Liver (tissue), 3 donors: ENCODE results near the gene PDE4B.

Source experiments
- ATF3 ChIP-seq: IDR thresholded peaks from 2 replicates; pipeline ENCODE4 v1.6.1; 2016; ENCODE audit warnings: antibody characterized with exemption
- CTCF ChIP-seq: fragments of 150-350 bp; IDR thresholded peaks from 2 replicates; pipeline ENCODE4 v1.5.1; 2017; ENCODE audit warnings: improper control_type of control experiment, low read depth, low read length; ENCODE audit not compliant: missing input control
- EGR1 ChIP-seq, 2 donors: IDR thresholded peaks; 2 replicates each; pipeline ENCODE4 v1.6.1; 2016 to 2018; ENCODE audit warnings: antibody characterized with exemption in 2 of 2, low read depth in 2 of 2
- GABPA ChIP-seq, 2 donors: IDR thresholded peaks in 1 of 2; conservative IDR thresholded peaks in 1 of 2; 2 replicates each; pipeline ENCODE4 v1.6.1; 2016; ENCODE audit warnings: antibody characterized with exemption in 2 of 2, mild to moderate bottlenecking in 1 of 2, moderate library complexity in 1 of 2
- HNF4G ChIP-seq: IDR thresholded peaks from 2 replicates; pipeline ENCODE4 v1.6.1; 2016; ENCODE audit warnings: antibody characterized with exemption
- RAD21 ChIP-seq, 2 donors: IDR thresholded peaks; 2 replicates each; pipeline ENCODE4 v1.6.1; 2016; ENCODE audit warnings: antibody characterized with exemption in 2 of 2, mild to moderate bottlenecking in 2 of 2
- REST ChIP-seq: IDR thresholded peaks from 2 replicates; pipeline ENCODE4 v1.6.1; 2016; ENCODE audit warnings: antibody characterized with exemption, mild to moderate bottlenecking
- SP1 ChIP-seq: IDR thresholded peaks from 2 replicates; pipeline ENCODE4 v1.6.1; 2018; ENCODE audit warnings: antibody characterized with exemption, mild to moderate bottlenecking
- TAF1 ChIP-seq: conservative IDR thresholded peaks from 2 replicates; pipeline ENCODE4 v1.6.1; 2016; ENCODE audit warnings: antibody characterized with exemption, mild to moderate bottlenecking
- YY1 ChIP-seq: IDR thresholded peaks from 2 replicates; pipeline ENCODE4 v1.6.1; 2016; ENCODE audit warnings: antibody characterized with exemption, mild to moderate bottlenecking
- ZBTB33 ChIP-seq: IDR thresholded peaks from 2 replicates; pipeline ENCODE4 v1.6.1; 2016; ENCODE audit warnings: antibody characterized with exemption
- TF ChIP-seq, protein P1 (sequence below): IDR thresholded peaks from 2 replicates; pipeline ENCODE4 v1.6.1; 2016; ENCODE audit warnings: antibody characterized with exemption
- donor health status: healthy.
- donor health status: healthy.

DNA sequence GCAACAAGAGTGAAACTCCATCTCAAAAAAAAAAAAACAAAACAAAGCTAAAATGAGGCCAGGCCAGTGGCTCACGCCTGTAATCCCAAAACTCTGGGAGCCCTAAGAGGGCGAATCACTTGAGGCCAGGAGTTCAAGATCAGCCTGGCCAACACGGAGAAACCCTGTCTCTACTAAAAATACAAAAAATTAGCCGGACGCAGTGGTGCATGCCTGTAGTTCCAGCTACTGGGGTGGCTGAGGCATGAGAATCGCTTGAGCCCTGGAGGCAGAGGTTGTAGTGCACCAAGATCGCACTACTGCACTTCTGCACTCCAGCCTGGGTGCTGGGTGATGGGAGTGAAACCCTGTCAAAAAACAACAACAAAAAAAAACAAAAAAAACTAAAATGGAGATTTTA, 550.0 kb downstream of the PDE4B start:
- TF ChIP-seq CTCF (no peak), REST (no peak), ATF3 (no peak), EGR1 (IDR thresholded peaks at IDR 0.05; ENCODE audit: low read depth in 2 of 2) (no peak), GABPA (IDR thresholded peaks at IDR 0.05 in 1 of 2, conservative IDR thresholded peaks at IDR 0.05 in 1 of 2) (no peak), TAF1 (no peak), ZBTB33 (no peak), RAD21 (IDR thresholded peaks at IDR 0.05) (no peak), HNF4G (no peak), YY1 (no peak), SP1 (no peak)
- TF ChIP-seq, protein P1, sequence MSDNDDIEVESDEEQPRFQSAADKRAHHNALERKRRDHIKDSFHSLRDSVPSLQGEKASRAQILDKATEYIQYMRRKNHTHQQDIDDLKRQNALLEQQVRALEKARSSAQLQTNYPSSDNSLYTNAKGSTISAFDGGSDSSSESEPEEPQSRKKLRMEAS = no peak
